GM12878 (cell line): ENCODE measurements around the gene PIK3R2. TPM values are rescaled to one million over a fixed set of nuclear protein-coding genes. Genes with fewer than 3 reads are reported as not detected.

Source experiments
- BACH1 ChIP-seq: fragments of 450-650 bp; IDR thresholded peaks from 2 replicates; pipeline ENCODE4 v1.6.1; 2017; ENCODE audit warnings: mild to moderate bottlenecking, borderline replicate concordance
- BHLHE40 ChIP-seq, 2 experiments: fragments of 450-650 bp in 1 of 2; IDR thresholded peaks; 2 replicates each; pipeline ENCODE4 v1.6.1; 2011 to 2017; ENCODE audit warnings: low read depth in 2 of 2, borderline replicate concordance in 1 of 2, improper control_type of control experiment in 1 of 2, low read length in 1 of 2, mild to moderate bottlenecking in 1 of 2
- ESRRA ChIP-seq: IDR thresholded peaks from 2 replicates; pipeline ENCODE4 v1.6.1; 2012; ENCODE audit warnings: mild to moderate bottlenecking, low read length, improper control_type of control experiment
- IKZF2 ChIP-seq, 2 experiments: fragments of 450-650 bp; IDR thresholded peaks; 2 replicates each; pipeline ENCODE4 v1.6.1; 2017; ENCODE audit warnings: mild to moderate bottlenecking in 2 of 2, moderate library complexity in 2 of 2
- MAX ChIP-seq: IDR thresholded peaks from 2 replicates; pipeline ENCODE4 v1.6.1; 2012; ENCODE audit warnings: low read depth, low read length, improper control_type of control experiment
- MYC ChIP-seq: IDR thresholded peaks from 2 replicates; pipeline ENCODE4 v1.6.1; 2011; ENCODE audit warnings: mild to moderate bottlenecking, low read length, moderate library complexity, inconsistent platforms; ENCODE audit not compliant: insufficient read depth, insufficient replicate concordance, insufficient read length, severe bottlenecking
- NFYA ChIP-seq: IDR thresholded peaks from 2 replicates; pipeline ENCODE4 v1.6.1; 2011; ENCODE audit warnings: low read depth, mild to moderate bottlenecking, low read length, improper control_type of control experiment, borderline replicate concordance
- NR2F1 ChIP-seq: fragments of 450-650 bp; conservative IDR thresholded peaks from 2 replicates; pipeline ENCODE4 v1.6.1; 2017; ENCODE audit warnings: mild to moderate bottlenecking
- POU2F2 ChIP-seq: IDR thresholded peaks from 3 replicates; pipeline ENCODE4 v1.6.1; 2011; ENCODE audit warnings: low read depth, mild to moderate bottlenecking, low read length, borderline replicate concordance
- RAD21 ChIP-seq: IDR thresholded peaks from 2 replicates; pipeline ENCODE4 v1.6.1; 2011; ENCODE audit warnings: mild to moderate bottlenecking, low read depth, low read length, moderate library complexity; ENCODE audit not compliant: insufficient read depth
- RAD51 ChIP-seq: fragments of 450-650 bp; IDR thresholded peaks from 2 replicates; pipeline ENCODE4 v1.6.1; 2016; ENCODE audit warnings: moderate library complexity, mild to moderate bottlenecking, inconsistent platforms
- RB1 ChIP-seq: fragments of 450-650 bp; formaldehyde crosslinking; IDR thresholded peaks from 2 replicates; pipeline ENCODE4 v1.6.1; 2017; ENCODE audit warnings: mild to moderate bottlenecking, borderline replicate concordance
- SIN3A ChIP-seq: IDR thresholded peaks from 2 replicates; pipeline ENCODE4 v1.6.1; 2012; ENCODE audit warnings: low read depth, low read length, improper control_type of control experiment
- USF1 ChIP-seq: IDR thresholded peaks from 2 replicates; pipeline ENCODE4 v1.6.1; 2011; ENCODE audit warnings: borderline replicate concordance, low read depth, mild to moderate bottlenecking, moderate library complexity, mixed read lengths, low read length; ENCODE audit not compliant: insufficient read depth; ENCODE audit errors: extremely low read length
- USF2 ChIP-seq: IDR thresholded peaks from 2 replicates; pipeline ENCODE4 v1.6.1; 2011; ENCODE audit warnings: low read depth, low read length, improper control_type of control experiment, borderline replicate concordance
- ZBED1 ChIP-seq: IDR thresholded peaks from 2 replicates; pipeline ENCODE4 v1.6.1; 2016; ENCODE audit warnings: borderline replicate concordance
- ZBTB11 ChIP-seq: fragments of 450-650 bp; formaldehyde crosslinking; IDR thresholded peaks from 2 replicates; pipeline ENCODE4 v1.5.0; 2022; ENCODE audit warnings: mild to moderate bottlenecking, missing genetic modification characterization
- ZNF687 ChIP-seq: fragments of 450-650 bp; IDR thresholded peaks from 2 replicates; pipeline ENCODE4 v1.6.1; 2017; ENCODE audit warnings: mild to moderate bottlenecking, moderate library complexity
- polyA plus RNA-seq, 11 experiments: library from polyadenylated mRNA; depleted of rRNA in 4 of 11; unstranded in 6 of 11; stranded (reverse) in 5 of 11; fragments of >200 nt; fragmentation: Nextera tagmentation in 4 of 11; fragmentation: Illumina TruSeq in 1 of 11; extraction: Ambion mirVana in 4 of 11; extraction: Trizol in 1 of 11; gene quantifications; 1 replicate in 1 of 11; 2 replicates in 10 of 11; pipeline versions ENCODE4 v1.2.1 to v1.2.3, GENCODE V29; 2011 to 2016; ENCODE audit warnings: inconsistent platforms in 2 of 11, missing spikeins in 2 of 11, low read depth in 1 of 11
- total RNA-seq, 4 experiments: library from RNA; depleted of rRNA in 3 of 4; stranded (reverse); fragments of >200 nt in 3 of 4; fragmentation: Illumina TruSeq in 1 of 4; extraction: Trizol in 1 of 4; gene quantifications; 2 replicates each; pipeline versions ENCODE4 v1.2.1 to v1.2.3, GENCODE V29; 2013 to 2021

The PIK3R2 gene
- total and polyA plus RNA-seq, 10 of the 15 experiments (the other 5 are each of a cell fraction or from before 2014, with no cell fraction given) = 0.26 to 22.6 (median 2.5) TPM

GRCh38 chr19:18202778-18203407, 49.9 kb downstream of the PIK3R2 start (continued):
- TF ChIP-seq ZBTB11 (no peak), ESRRA (0 out of 2 replicates have a peak, but pooled peaks have one; percentile 68), USF2 (peak; percentile 33), NR2F1 (0 out of 2 replicates have a peak, but pooled peaks have one; percentile 23), BHLHE40 (IDR thresholded peaks at IDR 0.05; ENCODE audit: borderline replicate concordance in 1 of 2, low read depth in 2 of 2, low read length in 1 of 2) (peak; percentile 89 to 97), MYC (peak; percentile 51), POU2F2 (0 out of 3 replicates have a peak, but pooled peaks have one; percentile 3), NFYA (no peak), MAX (peak; percentile 75), IKZF2 (IDR thresholded peaks at IDR 0.05) (0 out of 4 replicates have a peak, but pooled peaks of 1 of the 2 experiments have one; percentile 12), USF1 (peak; percentile 70), RAD21 (peak; percentile 51), RB1 (no peak), RAD51 (peak; percentile 71), ZBED1 (no peak), BACH1 (no peak), SIN3A (0 out of 2 replicates have a peak, but pooled peaks have one; percentile 26), ZNF687 (no peak)
